Esophagus squamous epithelium (tissue), 4 donors: ENCODE measurements around the gene GRIK3.

Experiments
- POLR2A ChIP-seq, 4 donors: fragments of 450-650 bp; IDR thresholded peaks; one replicate each; pipeline ENCODE4 v1.6.1; 2017; ENCODE audit warnings: antibody characterized with exemption in 4 of 4, mild to moderate bottlenecking in 4 of 4, moderate library complexity in 3 of 4
- TF ChIP-seq, protein P1 (sequence below), 6 experiments: fragments of 450-650 bp in 4 of 6; fragments of 200-600 bp in 2 of 6; sonication (generic) in 2 of 6; IDR thresholded peaks; one replicate each; pipeline ENCODE4 v1.5.1; 2016 to 2019; ENCODE audit warnings: antibody characterized with exemption in 6 of 6, mild to moderate bottlenecking in 4 of 6, moderate library complexity in 4 of 6

DNA sequence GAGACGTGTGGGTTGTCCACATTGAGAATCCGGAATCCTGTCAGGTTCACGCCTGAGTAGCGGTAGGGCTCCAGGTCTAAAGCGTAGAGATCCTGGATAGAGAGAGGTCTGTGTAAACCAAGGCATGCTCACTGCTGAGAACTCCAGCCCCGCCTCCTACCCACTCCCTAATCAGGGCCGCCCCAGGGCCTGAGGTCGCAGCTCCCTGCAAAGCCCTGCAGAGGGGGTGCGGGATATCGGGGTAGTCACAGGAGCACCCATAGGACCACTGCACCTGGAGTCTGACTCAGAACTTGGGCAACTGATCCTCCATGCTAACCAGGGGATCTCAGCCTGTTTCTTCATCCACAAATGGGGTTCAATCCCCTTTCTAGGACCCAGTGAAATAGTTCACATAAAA lies 174.4 kb downstream of the GRIK3 start:
- TF ChIP-seq POLR2A (IDR thresholded peaks at IDR 0.05): no peak
- TF ChIP-seq, protein P1, sequence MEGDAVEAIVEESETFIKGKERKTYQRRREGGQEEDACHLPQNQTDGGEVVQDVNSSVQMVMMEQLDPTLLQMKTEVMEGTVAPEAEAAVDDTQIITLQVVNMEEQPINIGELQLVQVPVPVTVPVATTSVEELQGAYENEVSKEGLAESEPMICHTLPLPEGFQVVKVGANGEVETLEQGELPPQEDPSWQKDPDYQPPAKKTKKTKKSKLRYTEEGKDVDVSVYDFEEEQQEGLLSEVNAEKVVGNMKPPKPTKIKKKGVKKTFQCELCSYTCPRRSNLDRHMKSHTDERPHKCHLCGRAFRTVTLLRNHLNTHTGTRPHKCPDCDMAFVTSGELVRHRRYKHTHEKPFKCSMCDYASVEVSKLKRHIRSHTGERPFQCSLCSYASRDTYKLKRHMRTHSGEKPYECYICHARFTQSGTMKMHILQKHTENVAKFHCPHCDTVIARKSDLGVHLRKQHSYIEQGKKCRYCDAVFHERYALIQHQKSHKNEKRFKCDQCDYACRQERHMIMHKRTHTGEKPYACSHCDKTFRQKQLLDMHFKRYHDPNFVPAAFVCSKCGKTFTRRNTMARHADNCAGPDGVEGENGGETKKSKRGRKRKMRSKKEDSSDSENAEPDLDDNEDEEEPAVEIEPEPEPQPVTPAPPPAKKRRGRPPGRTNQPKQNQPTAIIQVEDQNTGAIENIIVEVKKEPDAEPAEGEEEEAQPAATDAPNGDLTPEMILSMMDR (IDR thresholded peaks at IDR 0.05): no peak
